HFF-Myc (cell line): Measurements from ENCODE around the gene GRIP1.
"Not testable (repeated sequence)": the region's sequence is repeated elsewhere in the genome, so short reads cannot be mapped to it uniquely, and the experiment has no call there.

Experiments used
- DNase-seq: peaks from one replicate; pipeline ENCODE4 v3.0.0-alpha.2; 2011; ENCODE audit warnings: low read depth; ENCODE audit errors: extremely low read depth
- H3K4me3 ChIP-seq: replicated peaks from 2 replicates; pipeline ENCODE4 v1.5.1; 2011; ENCODE audit warnings: low read depth, mild to moderate bottlenecking, control low read depth, low read length
- TF ChIP-seq, protein P1 (sequence below): IDR thresholded peaks from 2 replicates; pipeline ENCODE4 v1.5.1; 2012; ENCODE audit warnings: mild to moderate bottlenecking, low read depth, low read length, control low read depth; ENCODE audit errors: missing control alignments

GRIP1 gene

DNA sequence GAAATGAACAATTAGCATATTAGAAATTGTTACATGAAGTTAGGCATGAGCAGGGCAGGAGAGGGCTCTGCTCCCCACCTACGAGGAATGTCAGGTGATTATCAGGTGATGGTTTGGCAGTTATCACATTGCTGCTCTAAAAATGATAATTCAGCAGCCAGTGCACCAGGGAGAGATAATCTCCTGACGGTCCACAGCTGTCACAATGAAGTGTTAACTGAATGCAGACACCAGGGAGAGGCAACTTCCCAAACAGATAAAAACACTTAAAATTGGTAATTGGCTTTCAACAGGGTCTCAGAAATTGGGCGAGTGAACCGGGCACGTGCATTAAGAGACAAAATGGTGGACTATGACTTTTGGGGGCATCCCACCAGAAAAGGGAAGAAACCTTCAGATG lies 176.0 kb downstream of the GRIP1 start:
- TF ChIP-seq, protein P1, sequence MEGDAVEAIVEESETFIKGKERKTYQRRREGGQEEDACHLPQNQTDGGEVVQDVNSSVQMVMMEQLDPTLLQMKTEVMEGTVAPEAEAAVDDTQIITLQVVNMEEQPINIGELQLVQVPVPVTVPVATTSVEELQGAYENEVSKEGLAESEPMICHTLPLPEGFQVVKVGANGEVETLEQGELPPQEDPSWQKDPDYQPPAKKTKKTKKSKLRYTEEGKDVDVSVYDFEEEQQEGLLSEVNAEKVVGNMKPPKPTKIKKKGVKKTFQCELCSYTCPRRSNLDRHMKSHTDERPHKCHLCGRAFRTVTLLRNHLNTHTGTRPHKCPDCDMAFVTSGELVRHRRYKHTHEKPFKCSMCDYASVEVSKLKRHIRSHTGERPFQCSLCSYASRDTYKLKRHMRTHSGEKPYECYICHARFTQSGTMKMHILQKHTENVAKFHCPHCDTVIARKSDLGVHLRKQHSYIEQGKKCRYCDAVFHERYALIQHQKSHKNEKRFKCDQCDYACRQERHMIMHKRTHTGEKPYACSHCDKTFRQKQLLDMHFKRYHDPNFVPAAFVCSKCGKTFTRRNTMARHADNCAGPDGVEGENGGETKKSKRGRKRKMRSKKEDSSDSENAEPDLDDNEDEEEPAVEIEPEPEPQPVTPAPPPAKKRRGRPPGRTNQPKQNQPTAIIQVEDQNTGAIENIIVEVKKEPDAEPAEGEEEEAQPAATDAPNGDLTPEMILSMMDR: no peak
- H3K4me3 ChIP-seq: no peak overlapping the region
- no peak for DNase-seq

DNA sequence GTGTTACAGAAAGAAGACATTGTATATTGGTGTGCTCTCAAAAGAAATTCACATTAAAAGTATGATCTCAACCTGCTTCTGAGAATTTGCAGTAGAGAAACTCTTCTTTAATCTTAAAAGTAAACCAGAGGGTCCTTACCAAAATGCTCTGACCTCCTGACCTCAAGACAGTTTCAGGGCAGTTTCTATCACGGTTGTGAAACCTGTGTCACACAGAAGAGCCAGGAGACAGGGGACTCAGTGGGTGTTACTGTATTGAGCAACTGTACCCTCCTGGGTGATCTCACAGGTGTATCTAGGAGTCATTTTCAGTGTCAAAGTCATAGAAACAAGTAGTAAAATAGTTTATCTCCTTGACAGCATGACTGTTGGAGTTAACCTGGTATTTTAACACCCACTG lies 178.0 kb downstream of the GRIP1 start:
- DNase-seq: no peak

DNA sequence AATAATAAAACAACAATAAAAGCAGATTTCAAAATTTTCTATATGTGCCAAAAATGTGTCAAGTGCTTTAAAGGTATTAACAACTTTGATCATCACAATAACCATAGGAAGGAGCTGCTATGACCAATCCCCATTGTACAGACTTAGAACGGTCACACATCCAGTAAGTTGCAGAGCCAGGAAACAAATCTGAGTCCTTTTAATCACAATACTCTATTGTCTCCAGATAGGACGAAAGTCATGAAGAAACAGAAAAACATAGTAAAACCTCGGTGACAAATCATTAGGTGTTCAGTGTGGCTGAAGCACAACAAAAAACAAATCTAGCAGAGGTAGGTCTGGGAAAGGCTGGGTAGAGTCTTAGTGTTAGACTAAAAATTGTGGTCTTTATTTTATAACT lies 178.8 kb downstream of the GRIP1 start:
- TF ChIP-seq, protein P1: no peak
- H3K4me3 ChIP-seq: no peak overlapping the region
- no peak for DNase-seq

More for the DNA sequence above, 178.0 kb downstream of the GRIP1 start:
- TF ChIP-seq, protein P1: no peak
- H3K4me3 ChIP-seq: no peak overlapping the region

DNA sequence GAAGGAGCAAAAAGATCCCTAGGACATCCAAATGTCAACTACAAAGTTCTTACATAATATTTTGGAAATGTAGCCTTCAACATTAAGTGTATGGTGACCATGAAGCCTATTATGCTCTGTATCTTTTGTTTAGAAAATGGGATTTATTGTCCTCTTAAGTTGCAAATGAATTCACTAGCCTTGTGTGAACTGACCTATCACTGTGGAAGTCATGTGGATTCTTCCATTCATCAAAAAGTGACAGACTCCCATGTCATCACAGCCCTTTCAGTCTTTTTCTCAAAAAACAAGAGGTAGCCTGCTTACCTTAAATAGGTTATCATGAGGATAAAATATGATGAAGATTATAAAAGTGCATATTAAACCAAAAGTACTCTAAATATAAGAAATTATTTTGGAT lies 179.9 kb downstream of the GRIP1 start:
- H3K4me3 ChIP-seq: no peak overlapping the region
- TF ChIP-seq, protein P1: no peak
- DNase-seq: no peak

DNA sequence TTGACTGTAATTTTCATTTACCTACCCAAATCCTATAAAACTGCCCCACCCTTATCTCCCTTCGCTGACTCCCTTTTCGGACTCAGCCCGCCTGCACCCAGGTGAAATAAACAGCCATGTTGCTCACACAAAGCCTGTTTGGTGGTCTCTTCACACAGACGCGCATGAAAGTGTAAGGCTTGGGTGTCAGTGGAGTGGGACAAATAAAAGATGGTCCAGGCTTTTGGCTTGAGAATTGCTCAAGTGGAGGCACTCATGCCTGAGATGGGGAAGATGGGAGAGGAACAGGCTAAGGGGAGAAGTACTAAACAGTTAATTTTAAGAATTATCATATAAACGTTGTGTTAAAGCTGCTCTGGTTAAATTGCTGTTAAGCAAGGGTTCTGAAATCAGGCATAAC lies 180.8 kb downstream of the GRIP1 start:
- DNase-seq: not testable (repeated sequence)

DNA sequence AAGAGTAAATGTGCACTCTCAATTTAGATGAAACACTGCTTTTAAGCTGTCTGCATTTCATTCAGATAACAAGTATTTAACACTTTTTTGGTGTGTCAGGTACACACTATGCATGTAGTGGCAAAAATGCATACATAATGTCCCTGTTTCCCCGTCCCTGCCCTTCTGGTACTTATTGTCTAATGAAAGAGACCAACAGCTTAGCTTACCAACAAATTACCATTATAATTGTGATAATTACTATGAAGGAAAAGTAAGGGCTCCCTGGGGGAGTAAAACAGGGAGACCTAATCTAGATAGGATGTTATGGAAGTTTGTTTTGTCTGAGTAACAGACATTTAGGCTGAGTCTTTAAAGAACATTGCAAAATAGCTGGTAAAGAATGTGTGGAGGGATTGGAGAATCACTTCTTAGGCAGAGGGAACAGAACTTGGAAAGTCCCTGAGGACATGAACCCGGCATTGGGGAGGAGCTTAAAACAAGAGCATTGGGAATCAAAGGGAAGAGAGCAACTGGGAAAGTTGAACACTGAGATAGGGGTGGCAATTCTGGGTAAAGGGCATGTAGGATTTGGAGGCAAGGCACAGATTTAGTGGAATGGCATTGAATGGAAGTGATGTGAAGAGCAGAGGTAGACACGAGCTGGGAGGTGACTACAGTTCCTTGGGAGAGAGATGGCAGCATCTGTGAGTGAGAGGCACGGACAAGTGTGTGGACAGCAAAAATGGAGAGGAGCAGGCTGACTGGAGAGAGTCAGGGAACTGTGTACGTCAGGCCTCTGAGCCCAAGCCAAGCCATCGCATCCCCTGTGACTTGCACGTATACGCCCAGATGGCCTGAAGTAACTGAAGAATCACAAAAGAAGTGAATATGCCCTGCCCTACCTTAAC lies 181.6 kb downstream of the GRIP1 start:
- TF ChIP-seq, protein P1: no peak
- no peak for DNase-seq
- H3K4me3 ChIP-seq: no peak overlapping the region

More for the DNA sequence above, 180.8 kb downstream of the GRIP1 start:
- H3K4me3 ChIP-seq: not testable (repeated sequence)

DNA sequence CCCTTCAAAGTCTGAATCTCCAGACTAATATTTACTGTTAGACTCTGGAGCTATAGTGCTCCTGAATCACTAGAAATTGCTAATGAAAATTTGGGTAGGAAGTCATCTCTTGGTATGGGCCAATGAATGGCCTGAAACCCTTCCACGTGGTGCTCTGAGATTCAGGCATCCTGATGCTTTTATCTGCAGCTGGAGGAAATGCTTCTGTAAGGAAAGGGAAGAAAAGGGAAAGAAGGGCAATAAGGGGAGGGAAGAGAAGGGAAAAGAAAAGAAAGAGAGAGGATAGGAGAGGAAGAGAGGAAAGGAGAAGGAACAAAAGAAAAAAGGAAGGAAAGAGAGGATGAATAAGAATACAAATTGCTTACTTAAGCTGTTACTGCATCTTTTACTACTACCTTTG lies 182.3 kb downstream of the GRIP1 start:
- no peak for DNase-seq
- no peak overlapping the region for H3K4me3 ChIP-seq
- TF ChIP-seq, protein P1: no peak
